ENCODE results near the gene RPH3AL. TPM values are rescaled to one million over a fixed set of nuclear protein-coding genes. Genes with fewer than 3 reads are reported as not detected.
A peak's percentile ranks its signal among the peaks of the same experiment; 100 is the strongest.

RPH3AL gene
- total RNA-seq, 1 experiment from 2014 or later: 3.0 TPM

DNA sequence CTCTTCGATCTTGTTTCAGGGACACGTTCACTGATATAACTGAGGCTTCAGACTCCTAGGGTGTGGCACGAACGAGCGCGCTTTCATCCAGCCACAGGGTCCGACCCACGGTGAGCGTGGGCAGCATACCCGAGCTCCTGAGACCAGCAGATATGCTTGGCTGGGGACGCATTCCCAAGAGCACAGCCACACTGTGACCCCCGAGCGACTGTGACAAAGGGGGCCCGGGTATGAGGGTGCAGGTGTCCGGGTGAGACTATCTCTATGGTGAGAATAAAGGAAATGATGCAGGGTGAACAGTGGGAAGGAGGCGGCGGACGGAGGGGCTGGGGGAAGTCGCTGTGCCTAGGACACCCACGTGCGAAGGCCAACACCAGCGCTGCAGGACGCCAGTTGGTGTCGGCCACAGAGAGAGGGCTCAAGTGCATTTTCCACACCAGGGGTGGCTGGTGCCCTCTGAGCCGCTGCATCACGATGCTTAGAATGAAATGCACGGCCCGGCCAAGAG lies 17.6 kb downstream of the RPH3AL start:
- Histone ChIP-seq H4K8ac (replicated peaks; ENCODE audit: insufficient read length, low read depth, low read length) (no peak overlapping the region), H3K9me3 (ENCODE audit: control insufficient read depth, low read depth, low read length) (no peaks in the 10 kb centered on the region), H3K56ac (ENCODE audit: insufficient read length, low read depth, low read length) (no peak overlapping the region), H3K27me3 (ENCODE audit: insufficient read depth, low read length) (peaks cover 2% of the 10 kb centered on the region; the same call in 1 of the 2 replicates), H3T11ph (ENCODE audit: low read length) (no peak overlapping the region), H3K23ac (ENCODE audit: insufficient read length, low read depth, low read length) (no peak overlapping the region), H3K18ac (ENCODE audit: insufficient read length, low read depth, low read length) (no peak overlapping the region), H3K79me2 (ENCODE audit: insufficient read depth, low read length) (no peaks in the 10 kb centered on the region), H3K79me1 (ENCODE audit: insufficient read depth, low read depth, low read length, poor library complexity, severe bottlenecking) (no peaks in the 10 kb centered on the region), H3K23me2 (ENCODE audit: insufficient read length, low read depth, low read length, poor library complexity, severe bottlenecking) (no peaks in the 10 kb centered on the region), H3K27ac (ENCODE audit: insufficient read length, low read depth, low read length) (no peak overlapping the region), H2BK5ac (ENCODE audit: insufficient read length, low read length) (no peak overlapping the region), H2AK5ac (ENCODE audit: insufficient read length, low read length) (no peak overlapping the region), H3K4ac (ENCODE audit: low read depth, low read length) (no peak overlapping the region), H4K20me1 (ENCODE audit: control insufficient read depth, insufficient read depth, insufficient read length) (no peaks in the 10 kb centered on the region), H3K4me1 (ENCODE audit: insufficient read depth, low read length) (no peaks in the 10 kb centered on the region; the same call in 1 of the 2 replicates), H2BK20ac (ENCODE audit: low read depth, low read length, poor library complexity, severe bottlenecking) (no peak overlapping the region), H4K91ac (ENCODE audit: insufficient read length, low read depth, low read length) (no peak overlapping the region), H3K4me2 (ENCODE audit: insufficient read depth, insufficient read length, low read length) (no peak overlapping the region), H3K9ac (ENCODE audit: extremely low read depth, insufficient read length, low read length) (no peak overlapping the region), H2BK120ac (ENCODE audit: low read depth, low read length, poor library complexity, severe bottlenecking) (no peak overlapping the region), H4K5ac (ENCODE audit: insufficient read length, low read depth, low read length) (no peak overlapping the region), H2BK12ac (ENCODE audit: insufficient read length, low read depth, low read length) (no peak overlapping the region), H2BK15ac (ENCODE audit: low read depth, low read length) (no peak overlapping the region), H2AFZ (ENCODE audit: low read length) (no peak overlapping the region), H3K14ac (ENCODE audit: insufficient read depth, low read length) (no peak overlapping the region; the same call in 1 of the 2 replicates)
- peaks cover 29 to 38% of the 10 kb centered on the region in 2 experiments for H3K4me1 Mint-ChIP-seq
- TF ChIP-seq, protein P1, sequence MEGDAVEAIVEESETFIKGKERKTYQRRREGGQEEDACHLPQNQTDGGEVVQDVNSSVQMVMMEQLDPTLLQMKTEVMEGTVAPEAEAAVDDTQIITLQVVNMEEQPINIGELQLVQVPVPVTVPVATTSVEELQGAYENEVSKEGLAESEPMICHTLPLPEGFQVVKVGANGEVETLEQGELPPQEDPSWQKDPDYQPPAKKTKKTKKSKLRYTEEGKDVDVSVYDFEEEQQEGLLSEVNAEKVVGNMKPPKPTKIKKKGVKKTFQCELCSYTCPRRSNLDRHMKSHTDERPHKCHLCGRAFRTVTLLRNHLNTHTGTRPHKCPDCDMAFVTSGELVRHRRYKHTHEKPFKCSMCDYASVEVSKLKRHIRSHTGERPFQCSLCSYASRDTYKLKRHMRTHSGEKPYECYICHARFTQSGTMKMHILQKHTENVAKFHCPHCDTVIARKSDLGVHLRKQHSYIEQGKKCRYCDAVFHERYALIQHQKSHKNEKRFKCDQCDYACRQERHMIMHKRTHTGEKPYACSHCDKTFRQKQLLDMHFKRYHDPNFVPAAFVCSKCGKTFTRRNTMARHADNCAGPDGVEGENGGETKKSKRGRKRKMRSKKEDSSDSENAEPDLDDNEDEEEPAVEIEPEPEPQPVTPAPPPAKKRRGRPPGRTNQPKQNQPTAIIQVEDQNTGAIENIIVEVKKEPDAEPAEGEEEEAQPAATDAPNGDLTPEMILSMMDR (conservative IDR thresholded peaks at IDR 0.05): no peak
- no CpG with 5 or more reads among the region's 28 CpGs for WGBS (ENCODE audit: extremely low coverage, insufficient read length, low lambda C conversion rate)
- no peak overlapping the region for H3K27ac Mint-ChIP-seq
- no peaks in the 10 kb centered on the region; a peak in 1 of 5 replicates for H3K9me3 Mint-ChIP-seq
- H3K27me3 Mint-ChIP-seq (ENCODE audit: low read depth): peaks cover 8% of the 10 kb centered on the region
- H3K4me3 Mint-ChIP-seq: peak overlapping the region in 1 of 2 experiments; percentile 10; a peak in 1 of 5 replicates
- DNase-seq: peak; percentile 35
- no peaks in the 10 kb centered on the region; a peak in 1 of 7 replicates for H3K36me3 Mint-ChIP-seq (ENCODE audit: insufficient read depth in 1 of 3, low read depth in 3 of 3)

Data from H9 (cell line).